ENCODE results near the gene C19orf25.

GRCh38 chr19:1460033-1460995 is 18.7 kb downstream of the C19orf25 start:
- TF ChIP-seq CTCF (IDR thresholded peaks at IDR 0.05) (no peak), POLR2A (IDR thresholded peaks at IDR 0.05) (no peak)

Measured in right lobe of liver (tissue), 4 donors.